T-helper 2 cell (primary cell): ENCODE data around the gene TMEM150A.
"Not testable (repeated sequence)": the region's sequence is repeated elsewhere in the genome, so short reads cannot be mapped to it uniquely, and the experiment has no call there.

ENCODE experiments used
- DNase-seq, 5 experiments: peaks; one replicate each; pipeline versions ENCODE4 v3.0.0 to v3.0.0-alpha.2; 2012 to 2022
- total RNA-seq, 2 donors: gene quantifications; one replicate each; lab custom pipeline; 2026; lab: John Stamatoyannopoulos, UW

TMEM150A gene
- 5.6 to 7.6 reads per million in 2 donors for total RNA-seq

DNA sequence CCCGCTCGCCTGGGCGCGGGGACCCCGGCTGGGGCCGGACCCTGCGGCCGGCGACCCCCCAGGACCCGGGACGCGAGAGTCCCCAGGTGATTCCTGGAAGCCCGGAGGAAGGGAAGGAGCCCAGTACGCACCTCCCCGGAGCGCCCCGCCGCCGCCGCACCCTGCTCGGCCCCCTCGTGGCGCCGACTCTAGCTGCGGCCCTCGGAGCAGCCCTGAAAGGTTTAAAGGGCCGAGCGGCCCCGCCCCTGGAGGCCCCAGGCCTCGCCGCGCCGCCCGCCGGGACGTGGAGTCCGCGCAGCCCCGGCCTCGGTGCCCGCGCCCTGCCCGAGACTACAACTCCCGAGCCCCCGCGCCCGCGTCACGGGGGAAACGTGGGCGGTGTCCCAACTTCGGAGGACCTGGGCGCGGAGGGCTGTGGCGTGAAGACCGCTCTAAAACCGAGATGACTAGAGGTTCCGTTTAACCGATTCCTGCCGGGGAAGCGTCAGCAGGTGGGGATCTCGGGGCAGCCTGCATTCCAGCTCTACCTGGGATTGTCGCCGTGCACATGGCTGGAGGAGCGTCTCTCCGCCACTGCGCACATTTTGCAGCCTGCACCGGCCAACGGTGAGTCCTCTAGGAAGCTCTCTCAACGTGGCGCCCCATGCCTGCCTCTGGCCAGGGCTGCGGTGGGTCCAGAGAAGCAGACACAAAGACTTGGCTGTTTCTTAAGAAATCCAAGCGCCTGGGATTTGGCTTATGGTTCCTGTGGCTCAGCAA is at the start of gene TMEM150A:
Gene TMEM150A (minus strand): TSS at position 223 of the 759 bp plus-strand sequence. CDS start 750 bp downstream, outside the sequence.
- peak; percentile 65 to 88 (median 82) for DNase-seq

DNA sequence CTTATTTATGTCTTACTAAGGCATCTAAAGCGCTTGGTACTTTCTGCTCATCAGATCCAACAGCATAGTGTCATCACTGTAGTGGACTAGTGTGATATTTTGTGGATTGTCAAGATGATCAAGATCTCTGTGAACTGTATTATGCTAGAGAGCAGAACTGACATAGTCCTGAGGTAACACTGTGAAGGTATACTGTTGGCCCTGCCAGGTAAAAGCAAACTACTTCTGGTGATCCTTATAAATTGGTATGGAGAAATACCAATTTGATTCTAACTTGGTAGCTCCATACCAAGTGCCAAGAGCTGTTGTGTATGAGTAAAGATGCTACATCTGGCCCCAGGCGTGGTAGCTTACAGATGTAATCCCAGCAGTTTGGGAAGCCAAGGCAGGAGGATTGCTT is 49.6 kb upstream of the TMEM150A start:
- DNase-seq: no peak

DNA sequence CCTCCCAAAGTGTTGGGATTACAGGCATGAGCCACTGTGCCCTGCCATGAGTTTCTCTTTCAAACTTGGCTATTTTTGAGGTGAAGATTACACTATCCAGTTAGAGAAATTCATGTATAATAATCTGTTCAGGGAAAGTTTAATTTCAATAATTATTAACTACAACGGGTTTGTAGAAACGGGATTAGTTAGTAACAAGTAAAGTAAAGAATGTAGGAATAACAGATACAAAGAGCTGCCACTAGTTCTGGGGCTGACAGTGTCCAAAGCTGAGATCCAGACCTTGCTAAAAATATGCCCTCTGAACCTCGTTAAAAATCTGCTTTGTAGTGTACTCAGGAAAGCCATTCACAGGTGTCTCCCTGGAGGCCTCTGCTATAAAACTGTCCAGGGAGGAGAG is 48.6 kb upstream of the TMEM150A start:
- no peak for DNase-seq

DNA sequence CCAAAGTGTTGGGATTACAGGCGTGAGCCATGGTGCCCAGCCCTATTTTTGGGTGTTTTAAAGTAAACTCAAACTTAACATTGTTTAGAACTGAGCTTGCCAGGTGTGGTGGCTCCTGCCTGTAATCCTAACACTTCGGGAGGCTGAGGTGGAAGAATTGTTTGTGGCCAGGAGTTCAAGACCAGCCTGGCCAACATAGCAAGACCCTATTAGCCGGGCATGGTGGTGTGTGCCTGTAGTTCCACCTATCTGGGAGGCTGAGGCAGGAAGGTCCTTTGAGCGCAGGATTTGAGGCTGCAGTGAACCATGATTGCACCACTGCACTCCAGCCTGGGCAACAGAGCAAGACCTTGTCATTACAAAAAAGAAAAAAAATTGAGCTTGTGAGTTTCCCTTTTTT is 48.0 kb upstream of the TMEM150A start:
- no peak for DNase-seq

GRCh38 chr2:85649201-85650190 is 47.0 kb upstream of the TMEM150A start:
- DNase-seq: no peak

GRCh38 chr2:85648619-85649018 is 46.1 kb upstream of the TMEM150A start:
- peak in 1 of 5 experiments; percentile 56 for DNase-seq

DNA sequence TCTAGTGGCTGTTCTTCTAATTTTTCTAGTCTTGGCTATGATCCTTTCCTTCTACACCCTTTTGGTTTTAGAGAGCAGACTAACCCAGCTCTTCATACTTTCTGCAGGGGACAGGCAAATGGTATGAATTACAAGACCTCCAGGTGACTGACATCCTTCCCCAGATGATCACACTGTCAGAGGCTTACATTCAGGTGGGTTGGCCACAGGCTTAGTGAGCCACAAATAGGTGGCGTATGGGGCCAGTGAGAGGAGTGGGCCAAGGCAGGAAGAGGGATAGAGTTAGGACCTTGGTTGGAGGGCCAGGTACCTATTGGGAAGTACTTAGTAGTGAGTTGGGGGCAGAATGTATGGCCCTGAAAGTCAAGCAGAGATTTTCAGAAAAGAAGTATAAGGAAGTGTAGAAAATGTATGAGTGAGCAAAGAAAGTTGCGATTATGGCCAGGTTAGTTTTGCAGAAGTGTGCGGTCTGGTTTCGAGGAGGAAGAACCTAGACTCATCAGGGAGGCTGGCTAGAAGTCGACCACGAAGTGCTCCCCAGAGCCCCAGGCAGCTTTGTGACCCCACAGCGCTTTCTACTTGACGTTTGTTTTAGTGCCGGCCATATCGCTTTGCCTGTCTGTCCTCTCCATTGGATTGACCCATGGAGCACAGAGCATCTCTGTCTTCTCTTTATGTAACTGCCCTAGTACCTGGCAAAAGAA is 45.5 kb upstream of the TMEM150A start:
- DNase-seq: no peak

DNA sequence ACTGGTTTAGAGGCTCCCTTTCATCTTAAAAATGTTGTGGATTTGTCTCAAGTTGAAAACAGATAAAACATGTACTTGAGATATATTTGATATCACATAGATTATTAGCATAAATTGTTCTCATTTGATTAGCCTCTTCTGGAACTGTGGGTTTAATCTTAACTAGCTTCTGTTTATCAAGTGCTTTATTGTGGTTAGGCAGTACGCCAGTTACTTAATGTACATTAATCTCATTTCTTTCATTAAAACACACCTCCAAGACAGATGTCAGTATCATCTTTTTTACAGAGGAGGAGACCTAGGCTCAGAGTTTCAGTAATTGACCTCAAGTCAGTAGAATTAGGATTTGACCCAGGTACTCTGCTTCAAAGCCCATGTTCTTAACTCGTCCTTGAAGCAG is 43.7 kb upstream of the TMEM150A start:
- DNase-seq: no peak

GRCh38 chr2:85644909-85645308 is 42.4 kb upstream of the TMEM150A start:
- DNase-seq: no peak

- peak in 1 of 5 experiments; percentile 84 for DNase-seq
Observed at GRCh38 chr2:85642725-85643124, 40.2 kb upstream of the TMEM150A start.

- DNase-seq: no peak
Observed at GRCh38 chr2:85635636-85636035, 33.1 kb upstream of the TMEM150A start.

GRCh38 chr2:85635011-85635410 is 32.5 kb upstream of the TMEM150A start:
- no peak for DNase-seq

- no peak for DNase-seq
Observed at GRCh38 chr2:85631316-85631715, 28.8 kb upstream of the TMEM150A start.

DNA sequence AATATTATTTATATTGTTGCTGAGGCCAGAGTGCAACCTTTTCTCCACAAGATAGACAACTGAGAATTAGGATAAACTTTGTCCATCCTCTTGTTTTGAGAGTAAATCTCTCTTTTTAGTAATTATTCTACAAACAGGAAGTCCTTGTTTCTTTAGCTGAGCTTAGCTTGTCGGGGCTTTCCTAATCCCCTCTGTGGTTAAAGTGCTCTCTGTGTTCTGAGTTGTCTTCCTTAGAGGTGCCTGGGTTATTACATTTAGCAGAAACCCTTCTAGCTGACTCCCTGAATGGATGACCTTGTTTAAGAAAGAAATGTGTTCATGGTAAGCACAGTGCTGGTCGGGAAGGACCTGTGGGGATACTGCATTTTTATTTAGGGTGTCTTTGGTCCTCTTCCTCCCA is 26.2 kb upstream of the TMEM150A start:
- peak in 1 of 5 experiments; percentile 69 for DNase-seq

GRCh38 chr2:85623991-85624390 is 21.5 kb upstream of the TMEM150A start:
- DNase-seq: no peak

DNA sequence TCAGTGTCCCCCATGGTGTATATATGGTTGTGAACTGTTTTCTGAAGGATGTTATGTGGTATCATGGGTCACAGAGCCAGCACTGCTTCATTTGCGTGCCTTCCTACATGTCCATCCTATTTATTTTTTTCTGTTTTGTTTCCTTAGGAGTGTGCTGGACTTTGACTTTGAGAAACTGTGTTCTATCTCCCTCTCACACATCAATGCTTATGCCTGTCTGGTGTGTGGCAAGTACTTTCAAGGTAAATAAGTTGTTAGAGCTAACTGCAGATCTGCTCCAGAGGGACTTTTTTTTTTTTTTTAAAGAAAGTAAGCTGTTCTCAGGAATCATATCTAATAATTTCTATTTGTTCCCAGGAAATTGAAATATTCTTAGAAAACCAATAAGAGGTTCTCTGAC is 18.8 kb upstream of the TMEM150A start:
- no peak for DNase-seq

DNA sequence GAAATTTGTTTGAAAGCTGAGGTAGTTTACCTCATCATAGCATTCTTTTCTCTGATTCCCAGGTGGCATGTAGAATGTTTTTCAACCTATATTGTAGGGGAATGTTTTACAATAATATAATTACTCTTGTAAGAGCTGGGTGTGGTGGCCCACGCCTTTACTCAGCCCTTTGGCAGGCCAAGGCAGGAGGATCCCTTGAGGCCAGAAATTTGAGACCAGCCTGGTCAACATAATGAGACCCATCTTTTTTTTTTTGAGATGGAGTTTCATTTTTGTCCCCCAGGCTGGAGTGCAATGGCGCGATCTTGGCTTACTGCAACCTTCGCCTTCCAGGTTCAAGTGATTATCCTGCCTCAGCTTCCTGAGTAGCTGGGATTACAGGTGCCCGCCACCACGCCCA is 17.1 kb upstream of the TMEM150A start:
- no peak for DNase-seq

DNA sequence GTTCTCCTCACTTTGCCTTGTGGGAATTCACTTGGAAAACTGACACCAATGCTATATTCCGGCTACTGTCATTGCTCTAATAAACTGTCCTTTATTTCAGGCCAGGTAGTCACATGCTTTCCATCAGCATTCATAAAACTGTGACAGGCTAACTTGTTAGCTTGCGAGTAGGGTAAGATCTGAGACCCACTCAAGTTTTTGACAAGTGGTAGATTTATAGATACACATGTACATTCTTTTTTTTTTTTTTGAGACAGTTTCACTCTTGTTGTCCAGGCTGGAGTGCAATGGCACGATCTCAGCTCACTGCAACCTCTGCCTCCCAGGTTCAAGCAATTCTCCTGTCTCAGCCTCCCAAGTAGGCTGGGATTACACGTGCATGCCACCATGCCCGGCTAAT is 15.2 kb upstream of the TMEM150A start:
- not testable (repeated sequence) for DNase-seq

DNA sequence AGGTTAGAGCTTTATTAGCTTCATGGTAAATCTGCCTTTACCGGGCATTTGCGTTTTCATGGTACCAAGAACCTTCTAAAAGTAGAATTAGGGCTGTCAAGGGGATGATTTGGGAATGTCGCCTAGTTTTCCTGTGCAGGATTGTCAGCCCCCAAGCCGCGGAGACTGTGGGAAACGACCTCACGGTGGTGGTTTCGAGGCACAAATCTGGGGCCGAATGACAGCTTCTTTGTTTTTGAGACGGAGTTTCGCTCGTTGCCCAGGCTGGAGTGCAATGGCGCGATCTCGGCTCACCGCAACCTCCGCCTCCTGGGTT is 12.9 kb upstream of the TMEM150A start:
- DNase-seq: no peak

GRCh38 chr2:85614757-85615156 is 12.3 kb upstream of the TMEM150A start:
- peak in 1 of 5 experiments; percentile 33 for DNase-seq

DNA sequence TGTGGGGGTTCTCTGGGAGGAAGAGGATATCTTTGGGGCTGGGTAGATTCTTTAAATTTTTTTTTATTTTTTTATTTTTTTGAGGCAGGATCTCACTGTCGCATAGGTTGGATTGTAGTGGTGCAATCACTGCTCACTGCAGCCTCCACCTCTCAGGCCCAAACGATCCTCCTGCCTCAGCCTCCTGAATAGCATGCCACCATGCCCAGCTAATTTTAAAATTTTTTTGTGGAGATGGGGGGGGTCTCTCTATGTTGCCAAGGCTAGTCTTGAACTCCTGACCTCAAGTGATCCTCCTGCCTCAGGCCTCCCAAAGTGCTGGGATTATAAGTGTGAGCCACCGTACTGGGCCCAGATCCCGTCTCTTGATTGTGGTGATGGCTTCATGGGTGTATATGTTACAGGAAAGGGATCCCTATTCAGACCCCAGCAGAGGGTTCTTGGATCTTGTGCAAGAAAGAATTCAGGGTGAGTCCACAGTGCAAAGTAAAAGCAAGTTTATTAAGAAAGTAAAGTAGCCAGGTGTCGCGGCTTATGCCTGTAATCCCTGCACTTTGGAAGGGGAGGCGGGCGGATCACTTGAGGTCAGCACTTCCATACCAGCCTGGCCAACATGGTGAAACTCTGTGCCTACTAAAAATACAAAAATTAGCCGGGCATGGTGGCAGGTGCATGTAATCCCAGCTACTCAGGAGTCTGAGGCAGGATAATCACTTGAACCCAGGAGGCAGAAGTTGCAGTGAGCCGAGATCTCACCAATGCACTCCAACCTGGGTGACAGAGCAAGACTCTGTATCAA is 11.4 kb upstream of the TMEM150A start:
- DNase-seq: no peak
